HT-29 (cell line): ENCODE data around the gene CST2. TPM values are rescaled to one million over a fixed set of nuclear protein-coding genes. Genes with fewer than 3 reads are reported as not detected.
"Not testable (repeated sequence)": the region's sequence is repeated elsewhere in the genome, so short reads cannot be mapped to it uniquely, and the experiment has no call there.

Experiments used
- DNase-seq: peaks from one replicate; pipeline ENCODE4 v3.0.0-alpha.2; 2015; ENCODE audit warnings: low spot score
- total RNA-seq: library from RNA; depleted of rRNA; stranded (reverse); fragments of >200 nt; shearing (Covaris generic); gene quantifications from 2 replicates; pipeline ENCODE4 v1.2.3, GENCODE V29; 2014; rRNA removed

Gene CST2
- total RNA-seq, 1 experiment from 2014 or later: not detected

DNA sequence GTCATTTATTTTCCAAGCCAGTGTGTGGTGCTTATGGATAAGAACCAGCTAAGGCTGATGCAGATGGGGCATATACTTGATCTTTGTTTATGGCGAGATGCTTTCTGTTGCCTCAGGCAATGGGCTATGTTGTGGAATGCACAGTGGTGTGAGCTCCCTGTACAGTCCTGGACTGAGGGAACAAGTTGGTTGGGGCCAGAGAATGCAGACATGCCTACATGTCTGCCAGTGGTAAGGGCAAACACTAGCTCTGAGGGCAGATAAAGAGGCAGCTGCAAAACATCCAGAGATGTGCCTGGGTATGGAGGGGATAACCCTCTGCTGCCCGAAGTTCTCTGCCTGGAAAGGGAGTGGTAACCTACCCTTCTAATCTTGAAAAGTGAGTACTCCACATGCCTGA lies 16.2 kb downstream of the CST2 start:
- not testable (repeated sequence) for DNase-seq

DNA sequence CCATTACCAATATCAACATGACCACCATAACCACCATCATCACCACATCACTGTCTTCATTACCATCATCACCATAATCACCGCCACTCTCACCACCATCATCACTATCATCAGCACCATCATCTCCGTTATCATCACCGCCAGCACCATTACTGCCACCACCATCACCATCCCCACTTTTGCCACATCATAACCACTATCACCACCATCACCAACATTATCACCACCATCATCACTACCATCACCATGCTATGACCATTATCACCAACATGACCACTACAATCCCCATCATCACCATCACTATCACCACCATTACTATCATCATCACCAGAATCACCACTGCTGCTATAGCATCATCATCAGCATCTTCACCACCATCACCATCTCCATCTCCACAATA lies 25.7 kb downstream of the CST2 start:
- no peak for DNase-seq

DNA sequence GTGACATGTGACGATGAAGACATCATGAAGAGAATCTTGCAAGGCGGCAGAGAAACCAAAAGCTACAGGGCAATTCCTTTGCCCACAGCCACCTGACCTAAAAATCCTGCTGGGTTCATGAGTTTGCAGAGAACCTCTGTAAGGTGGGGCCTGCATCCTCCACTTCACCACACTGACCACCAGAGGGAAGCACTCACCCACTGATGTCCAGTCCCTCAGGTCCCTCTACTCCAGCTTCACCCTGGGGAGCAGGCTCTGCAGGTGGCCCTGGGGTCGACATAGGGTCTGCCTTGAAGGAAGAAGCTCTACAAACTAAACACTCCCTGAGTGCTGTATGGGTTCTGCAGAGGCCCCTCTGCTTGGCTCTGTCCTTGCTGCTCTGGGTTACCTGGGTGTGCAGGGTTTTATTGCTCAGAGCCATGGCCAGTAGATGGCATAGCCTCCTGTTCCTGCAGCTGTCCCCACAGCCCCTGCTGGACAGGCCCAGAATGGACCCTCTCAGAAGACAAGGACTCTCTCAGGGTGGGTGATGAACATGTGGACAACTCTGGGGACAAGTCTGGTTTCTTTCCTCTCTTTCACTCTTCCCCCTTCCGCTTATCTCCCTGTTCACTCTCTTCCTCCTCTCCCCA lies 27.2 kb downstream of the CST2 start:
- DNase-seq: peak; percentile 46

DNA sequence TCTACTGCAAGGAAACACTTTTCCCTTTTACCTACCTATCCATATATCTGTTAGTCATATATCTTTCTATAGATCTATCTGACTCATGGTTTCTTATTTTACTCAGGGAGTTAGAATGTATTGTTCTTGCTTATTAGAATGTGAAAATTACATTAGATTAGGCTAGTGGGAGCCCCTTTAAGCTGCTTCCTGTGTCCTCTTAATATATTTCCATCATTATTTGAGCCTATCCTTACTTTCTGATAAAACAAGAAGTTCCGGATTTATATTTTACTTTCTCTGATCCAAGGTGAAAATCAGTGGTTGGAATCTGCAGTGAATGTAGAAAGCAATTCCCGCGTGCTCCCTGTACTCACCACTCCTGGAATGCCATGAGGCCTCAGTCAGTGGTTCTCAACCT lies 31.0 kb downstream of the CST2 start:
- no peak for DNase-seq

DNA sequence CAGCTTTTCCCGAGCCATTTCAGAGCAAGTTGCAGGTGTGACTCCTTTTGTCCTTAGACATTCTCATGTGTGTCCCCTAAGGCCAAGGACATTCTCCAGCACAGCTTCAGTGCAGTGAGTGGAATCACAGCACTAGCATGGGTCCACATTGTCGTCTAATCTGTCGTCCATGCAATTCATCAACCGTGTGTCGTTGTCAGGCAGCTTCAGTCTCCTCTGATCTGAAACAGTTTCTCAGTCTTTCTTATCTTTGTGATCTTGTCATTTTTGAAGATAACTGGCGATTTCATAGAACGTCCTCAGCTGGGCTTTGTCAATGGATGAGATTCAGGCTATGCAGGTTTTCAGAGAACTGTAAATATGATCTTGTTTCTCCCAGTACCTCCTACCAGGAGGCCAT lies 31.7 kb downstream of the CST2 start:
- no peak for DNase-seq

DNA sequence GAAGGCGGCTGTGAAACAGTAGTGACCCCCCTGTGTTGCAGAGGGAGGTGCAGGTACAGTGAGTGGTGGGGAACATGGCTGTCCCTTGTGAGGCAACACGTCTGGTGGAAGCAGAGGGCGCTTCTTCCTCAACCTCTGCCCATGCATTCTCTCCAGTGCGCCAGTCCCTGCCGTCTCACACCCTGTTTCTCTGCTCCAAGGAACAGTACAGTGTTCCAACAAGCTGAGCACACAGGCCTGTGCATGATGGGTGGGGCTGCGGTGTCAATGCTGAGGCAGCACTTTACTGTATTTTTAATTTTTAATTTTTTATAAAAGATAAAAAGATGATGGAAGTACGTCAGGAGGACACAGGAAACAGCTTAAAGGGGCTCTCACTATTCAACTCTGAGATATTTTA lies 32.5 kb downstream of the CST2 start:
- DNase-seq: no peak

DNA sequence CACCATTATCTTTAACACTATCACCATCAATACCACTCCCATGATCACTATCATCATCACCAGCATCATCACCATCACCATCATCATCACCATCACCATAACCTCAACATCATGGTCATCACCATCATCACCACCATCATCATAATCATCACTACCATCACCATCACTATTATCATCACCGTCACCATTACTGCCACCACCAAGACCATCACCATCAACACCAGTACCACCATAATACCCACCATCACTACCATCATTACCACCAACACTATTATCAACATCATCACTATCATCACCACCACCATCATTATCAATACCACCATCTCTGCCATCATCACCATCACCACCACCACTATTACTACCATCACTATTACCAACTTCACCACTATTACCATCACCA lies 43.1 kb downstream of the CST2 start:
- no peak for DNase-seq

DNA sequence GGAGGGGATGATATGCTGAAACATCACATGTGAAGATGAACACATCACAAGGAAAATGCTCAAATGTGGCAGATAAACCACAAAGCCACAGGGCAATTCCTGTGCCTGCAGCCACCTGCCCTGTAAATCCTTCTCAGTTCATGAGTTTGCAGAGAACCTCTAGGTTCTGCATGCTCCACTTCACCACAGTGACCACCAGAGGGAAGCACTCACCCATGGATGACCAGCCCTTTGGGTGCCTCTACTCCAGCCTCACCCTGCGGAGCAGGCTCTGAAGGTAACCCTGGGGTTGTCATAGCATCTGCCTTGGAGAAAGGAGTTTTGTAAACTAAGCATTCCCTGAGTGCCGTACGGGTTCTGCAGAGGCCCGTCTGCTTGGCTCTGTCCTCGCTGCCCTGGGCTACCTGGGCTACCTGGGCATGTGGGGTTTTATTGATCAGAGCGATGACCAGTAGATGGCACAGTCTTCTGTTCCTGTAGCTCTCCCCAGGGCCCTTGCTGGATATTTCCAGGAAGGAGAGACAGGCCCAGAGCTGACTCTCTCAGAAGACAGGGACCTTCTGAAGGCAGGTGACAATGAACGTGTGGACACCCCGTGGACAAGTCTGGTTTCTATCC lies 44.1 kb downstream of the CST2 start:
- DNase-seq: peak; percentile 75

DNA sequence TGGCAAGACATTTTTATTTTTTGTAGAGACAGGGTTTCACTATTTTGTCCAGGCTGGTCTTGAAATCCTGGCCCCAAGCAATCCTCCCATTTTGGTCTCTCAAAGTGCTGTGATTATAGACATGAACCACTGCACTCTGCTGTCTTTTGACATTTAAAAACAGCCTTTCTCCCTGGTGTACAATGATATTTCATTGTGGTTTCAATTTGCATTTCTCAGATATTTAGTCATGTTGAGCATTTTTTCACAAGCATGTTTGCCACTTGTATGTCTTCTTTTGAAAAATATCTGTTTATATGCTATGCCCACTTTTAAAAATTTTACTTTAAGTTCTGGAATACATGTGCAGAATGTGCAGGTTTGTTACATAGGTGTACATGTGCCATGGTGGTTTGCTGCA lies 47.9 kb downstream of the CST2 start:
- DNase-seq: not testable (repeated sequence)

DNA sequence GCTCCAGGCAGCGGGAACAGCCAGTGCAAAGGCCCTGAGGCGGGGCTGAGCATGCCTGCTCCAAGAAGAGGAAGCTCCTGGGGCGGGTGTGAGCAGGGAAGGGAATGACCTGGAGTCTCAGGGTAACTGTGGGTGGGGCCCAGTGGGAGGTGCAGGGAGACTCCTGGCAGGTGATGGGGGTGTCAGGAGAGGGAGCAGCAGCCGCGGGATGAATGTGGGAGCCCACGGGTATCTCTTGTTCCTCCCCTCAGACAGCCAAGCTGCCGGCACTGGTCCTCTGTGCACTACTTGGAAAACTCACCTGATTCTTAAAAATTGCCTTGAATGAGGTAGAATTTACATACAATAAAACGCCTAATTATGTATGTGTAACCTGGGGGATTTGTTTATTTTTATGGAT lies 49.1 kb downstream of the CST2 start:
- DNase-seq: not testable (repeated sequence)

DNA sequence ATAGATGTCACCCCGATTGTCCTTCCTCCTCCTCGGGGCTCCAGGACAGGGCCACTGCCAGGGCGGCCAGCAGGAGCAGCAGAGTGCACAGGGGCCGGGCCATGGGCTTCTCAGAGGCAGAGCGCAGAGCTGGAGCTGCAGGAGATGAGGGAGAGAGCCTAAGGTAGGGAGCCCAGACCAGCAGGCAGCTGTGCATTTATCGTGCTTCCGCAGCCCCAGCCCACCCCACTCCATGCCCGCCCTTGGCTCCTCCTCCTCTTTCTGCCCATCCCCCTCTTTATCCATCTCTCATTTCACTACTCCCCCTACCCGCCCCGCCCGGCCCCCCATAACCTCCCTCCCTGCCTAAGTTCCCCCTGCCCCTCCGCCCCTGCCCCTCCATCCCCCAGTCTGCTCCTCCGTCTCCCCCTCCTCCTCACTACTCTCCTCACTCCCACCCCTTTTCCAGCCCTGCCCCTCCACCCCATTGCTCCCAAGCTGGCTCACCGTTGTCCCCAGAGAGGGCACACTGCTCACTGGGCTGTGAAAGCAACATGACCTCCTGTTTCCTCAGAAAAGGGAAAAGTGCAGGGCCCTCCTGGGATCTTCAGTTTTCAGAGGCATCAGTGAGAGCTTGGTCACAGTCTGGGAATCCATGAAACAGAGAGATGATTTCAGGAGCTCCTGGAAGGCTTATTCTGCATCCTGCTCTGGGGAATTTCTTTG lies 50.3 kb downstream of the CST2 start:
- DNase-seq: no peak

DNA sequence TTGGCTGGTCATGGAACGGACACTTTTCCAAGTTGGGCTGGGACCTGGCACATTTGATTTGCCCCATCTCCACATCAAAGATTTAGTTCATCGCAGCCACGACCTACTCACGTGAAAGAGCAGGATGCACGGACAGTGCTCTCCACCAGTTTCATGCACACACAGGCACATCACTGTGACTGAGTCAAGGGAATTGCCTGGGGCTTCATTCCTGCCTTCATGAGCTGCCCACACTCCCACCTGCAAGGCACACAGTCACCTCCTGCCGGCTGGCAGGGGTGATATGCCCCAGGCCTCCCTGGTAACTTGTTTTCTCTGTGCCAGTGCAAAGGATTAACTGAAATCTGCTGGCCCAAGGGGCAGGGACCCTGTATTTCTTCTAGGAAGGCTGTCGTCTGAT lies 52.4 kb downstream of the CST2 start:
- DNase-seq: no peak

Other genes starting within 250 kb of the CST2 start
- gene CST9, start 220.8 kb downstream of the CST2 start, total RNA-seq: not detected in 2 replicates
- 417 and 453 TPM in 2 replicates for gene CST3, start 188.8 kb downstream of the CST2 start, total RNA-seq
- gene CST4, start 137.7 kb downstream of the CST2 start, total RNA-seq: 0.25 TPM in 1 of 2 replicates, not detected in the other
- 0.39 and 2.3 TPM in 2 replicates for gene CST1, start 75.8 kb downstream of the CST2 start, total RNA-seq
- not detected in 2 replicates for gene CST5, start 53.0 kb upstream of the CST2 start, total RNA-seq
- gene GGTLC1, start 162.1 kb upstream of the CST2 start, total RNA-seq: not detected in 2 replicates